ENCODE measurements around the gene TMEM115.

GRCh38 chr3:50341537-50341936 lies 17.8 kb downstream of the TMEM115 start:
- no peak for TF ChIP-seq POLR2A (IDR thresholded peaks at IDR 0.05)
- TF ChIP-seq CTCF (IDR thresholded peaks at IDR 0.05): no peak
